Measurements from ENCODE around the gene RNASE8. TPM values are rescaled to one million over a fixed set of nuclear protein-coding genes. Genes with fewer than 3 reads are reported as not detected.
"Not testable (repeated sequence)": the region's sequence is repeated elsewhere in the genome, so short reads cannot be mapped to it uniquely, and the experiment has no call there.

The RNASE8 gene
- total RNA-seq, 1 donor from 2014 or later, result not detected

DNA sequence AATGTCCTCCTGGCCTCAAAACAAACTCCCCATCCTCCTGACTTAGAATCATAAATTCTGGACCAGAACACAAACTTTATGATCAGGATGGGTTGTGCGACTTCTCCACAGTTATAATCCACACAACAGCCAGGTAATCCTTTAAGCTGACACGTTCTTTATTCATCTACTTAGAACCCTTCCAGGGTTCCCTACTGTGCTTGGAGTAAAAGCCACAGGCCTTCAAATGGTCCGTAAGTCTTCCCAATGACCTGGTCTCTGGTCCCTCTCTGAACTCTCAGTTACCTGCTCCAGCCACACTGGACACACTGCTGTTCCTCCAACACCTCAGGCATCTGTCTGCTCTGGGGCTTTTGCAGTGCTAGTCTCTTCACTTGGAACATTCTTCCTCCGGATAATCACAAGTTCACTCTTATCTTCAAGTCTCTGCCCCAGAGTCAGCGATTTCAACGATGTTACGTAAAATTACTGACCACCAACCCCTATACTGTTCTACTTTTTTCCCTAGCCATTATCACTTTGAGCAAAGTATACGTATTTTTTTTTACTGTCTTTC lies 17.2 kb upstream of the RNASE8 start:
- Histone ChIP-seq H3K9me3 (ENCODE audit: insufficient read depth, low read depth, low read length) (no peaks in the 10 kb centered on the region), H3K4me3 (ENCODE audit: insufficient read depth, low read depth, low read length) (no peak overlapping the region), H2AFZ (ENCODE audit: low read depth, low read length) (no peak overlapping the region), H3K9ac (ENCODE audit: low read length) (no peak overlapping the region), H3K36me3 (ENCODE audit: insufficient read depth, low read length) (no peaks in the 10 kb centered on the region), H3K4me2 (ENCODE audit: low read length) (no peak overlapping the region), H3K79me2 (ENCODE audit: insufficient read depth, low read length) (no peaks in the 10 kb centered on the region), H3K27ac (ENCODE audit: low read depth, low read length) (no peak overlapping the region), H3K27me3 (ENCODE audit: insufficient read depth, low read length) (peaks cover 10% of the 10 kb centered on the region), H3K4me1 (ENCODE audit: insufficient read depth, low read length) (no peaks in the 10 kb centered on the region), H4K20me1 (ENCODE audit: insufficient read depth, low read length) (no peaks in the 10 kb centered on the region)
- H3K27ac Mint-ChIP-seq (ENCODE audit: unreplicated experiment), result no peak overlapping the region
- DNase-seq (ENCODE audit: low read depth) (no peak), FAIRE-seq (no peak)
- TF ChIP-seq, protein P1, sequence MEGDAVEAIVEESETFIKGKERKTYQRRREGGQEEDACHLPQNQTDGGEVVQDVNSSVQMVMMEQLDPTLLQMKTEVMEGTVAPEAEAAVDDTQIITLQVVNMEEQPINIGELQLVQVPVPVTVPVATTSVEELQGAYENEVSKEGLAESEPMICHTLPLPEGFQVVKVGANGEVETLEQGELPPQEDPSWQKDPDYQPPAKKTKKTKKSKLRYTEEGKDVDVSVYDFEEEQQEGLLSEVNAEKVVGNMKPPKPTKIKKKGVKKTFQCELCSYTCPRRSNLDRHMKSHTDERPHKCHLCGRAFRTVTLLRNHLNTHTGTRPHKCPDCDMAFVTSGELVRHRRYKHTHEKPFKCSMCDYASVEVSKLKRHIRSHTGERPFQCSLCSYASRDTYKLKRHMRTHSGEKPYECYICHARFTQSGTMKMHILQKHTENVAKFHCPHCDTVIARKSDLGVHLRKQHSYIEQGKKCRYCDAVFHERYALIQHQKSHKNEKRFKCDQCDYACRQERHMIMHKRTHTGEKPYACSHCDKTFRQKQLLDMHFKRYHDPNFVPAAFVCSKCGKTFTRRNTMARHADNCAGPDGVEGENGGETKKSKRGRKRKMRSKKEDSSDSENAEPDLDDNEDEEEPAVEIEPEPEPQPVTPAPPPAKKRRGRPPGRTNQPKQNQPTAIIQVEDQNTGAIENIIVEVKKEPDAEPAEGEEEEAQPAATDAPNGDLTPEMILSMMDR (IDR thresholded peaks at IDR 0.05; ENCODE audit: insufficient read depth, low read depth, low read length), result no peak
- TF ChIP-seq EZH2 (IDR thresholded peaks at IDR 0.05; ENCODE audit: insufficient read depth, low read length), result no peak
- peaks cover 2% of the 10 kb centered on the region for H3K36me3 Mint-ChIP-seq (ENCODE audit: low read depth, unreplicated experiment)
- peak overlapping the region; percentile 35 for H3K4me3 Mint-ChIP-seq (ENCODE audit: unreplicated experiment)
- H3K27me3 Mint-ChIP-seq (ENCODE audit: low read depth, unreplicated experiment), result peaks cover 24% of the 10 kb centered on the region
- peaks cover 36% of the 10 kb centered on the region for H3K4me1 Mint-ChIP-seq (ENCODE audit: low read depth, unreplicated experiment)
- H3K9me3 Mint-ChIP-seq (ENCODE audit: unreplicated experiment), result peaks cover 6% of the 10 kb centered on the region

DNA sequence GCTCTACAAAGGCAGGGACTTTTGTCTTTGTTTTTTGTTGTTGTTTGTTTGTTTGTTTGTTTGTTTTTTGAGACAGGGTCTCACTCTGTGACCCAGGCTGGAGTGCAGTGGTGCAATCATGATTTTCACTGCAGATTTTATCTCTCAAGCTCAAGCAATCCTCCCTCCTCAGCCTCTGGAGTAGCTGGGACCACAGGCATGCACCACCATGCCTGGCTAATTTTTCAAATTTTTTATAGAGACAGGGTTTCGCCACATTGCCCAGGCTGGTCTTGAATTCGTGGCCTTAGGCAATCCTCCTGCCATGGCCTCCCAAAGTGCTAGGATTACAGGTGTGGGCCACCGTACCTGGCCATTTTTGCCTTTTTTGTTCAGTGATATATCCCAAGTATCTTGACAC lies 16.7 kb upstream of the RNASE8 start:
- H3K9ac ChIP-seq (ENCODE audit: low read length); FAIRE-seq; H3K4me3 Mint-ChIP-seq (ENCODE audit: unreplicated experiment): not testable (repeated sequence)

GRCh38 chr14:21041676-21042433 lies 15.8 kb upstream of the RNASE8 start, which contains the start of gene RNASE7:
Gene RNASE7, plus strand, starts transcription at chr14:21042362. Its CDS starts 631 bp downstream, at chr14:21042993.
- no peak within 1 kb of the TSS for H3K4me2 ChIP-seq (ENCODE audit: low read length)
- no peaks in the 10 kb centered on the region for H3K4me1 ChIP-seq (ENCODE audit: insufficient read depth, low read length)
- no peak within 1 kb of the TSS for H3K4me3 ChIP-seq (ENCODE audit: insufficient read depth, low read depth, low read length)
- no peaks in the 10 kb centered on the region for H3K36me3 ChIP-seq (ENCODE audit: insufficient read depth, low read length)
- H3K4me1 Mint-ChIP-seq (ENCODE audit: low read depth, unreplicated experiment), result peaks cover 36% of the 10 kb centered on the region
- H3K27ac Mint-ChIP-seq (ENCODE audit: unreplicated experiment), result no peak within 1 kb of the TSS
- H3K79me2 ChIP-seq (ENCODE audit: insufficient read depth, low read length), result no peaks in the 10 kb centered on the region
- FAIRE-seq (no peak), DNase-seq (ENCODE audit: low read depth) (peak; percentile 42)
- no peaks in the 10 kb centered on the region for H3K9me3 ChIP-seq (ENCODE audit: insufficient read depth, low read depth, low read length)
- H3K9me3 Mint-ChIP-seq (ENCODE audit: unreplicated experiment), result peaks cover 6% of the 10 kb centered on the region
- peaks cover 2% of the 10 kb centered on the region for H3K36me3 Mint-ChIP-seq (ENCODE audit: low read depth, unreplicated experiment)
- TF ChIP-seq, protein P1 (IDR thresholded peaks at IDR 0.05; ENCODE audit: insufficient read depth, low read depth, low read length), result no peak
- no peak for TF ChIP-seq EZH2 (IDR thresholded peaks at IDR 0.05; ENCODE audit: insufficient read depth, low read length)
- H4K20me1 ChIP-seq (ENCODE audit: insufficient read depth, low read length), result no peaks in the 10 kb centered on the region
- H3K4me3 Mint-ChIP-seq (ENCODE audit: unreplicated experiment), result peak within 1 kb of the TSS; percentile 17
- H3K27ac ChIP-seq (ENCODE audit: low read depth, low read length), result no peak within 1 kb of the TSS
- peaks cover 19% of the 10 kb centered on the region for H3K27me3 Mint-ChIP-seq (ENCODE audit: low read depth, unreplicated experiment)
- no peak within 1 kb of the TSS for H2AFZ ChIP-seq (ENCODE audit: low read depth, low read length)
- H3K9ac ChIP-seq (ENCODE audit: low read length), result no peak within 1 kb of the TSS
- peaks cover 10% of the 10 kb centered on the region for H3K27me3 ChIP-seq (ENCODE audit: insufficient read depth, low read length)

More for the DNA sequence above, 16.7 kb upstream of the RNASE8 start:
- not testable (repeated sequence) for H3K36me3 Mint-ChIP-seq (ENCODE audit: low read depth, unreplicated experiment); H3K9me3 Mint-ChIP-seq (ENCODE audit: unreplicated experiment); H3K9me3 ChIP-seq (ENCODE audit: insufficient read depth, low read depth, low read length); H3K27me3 ChIP-seq (ENCODE audit: insufficient read depth, low read length); H3K4me2 ChIP-seq (ENCODE audit: low read length); H3K27ac ChIP-seq (ENCODE audit: low read depth, low read length); DNase-seq (ENCODE audit: low read depth); H3K4me1 ChIP-seq (ENCODE audit: insufficient read depth, low read length); H3K36me3 ChIP-seq (ENCODE audit: insufficient read depth, low read length); H3K27ac Mint-ChIP-seq (ENCODE audit: unreplicated experiment); H4K20me1 ChIP-seq (ENCODE audit: insufficient read depth, low read length); H2AFZ ChIP-seq (ENCODE audit: low read depth, low read length); H3K79me2 ChIP-seq (ENCODE audit: insufficient read depth, low read length); H3K4me3 ChIP-seq (ENCODE audit: insufficient read depth, low read depth, low read length)
- peaks cover 23% of the 10 kb centered on the region for H3K27me3 Mint-ChIP-seq (ENCODE audit: low read depth, unreplicated experiment)
- peaks cover 36% of the 10 kb centered on the region for H3K4me1 Mint-ChIP-seq (ENCODE audit: low read depth, unreplicated experiment)

Measured in astrocyte (in vitro differentiated cells and primary cell).